ENCODE data around the gene FBF1.

GRCh38 chr17:75885431-75885830 is 55.4 kb downstream of the FBF1 start:
- TF ChIP-seq CSDC2 (CRISPR knock-in tag; IDR thresholded peaks at IDR 0.05) (no peak), OSR1 (CRISPR knock-in tag; IDR thresholded peaks at IDR 0.05) (no peak), RARB (CRISPR knock-in tag; IDR thresholded peaks at IDR 0.05) (no peak), CSRNP3 (CRISPR knock-in tag; IDR thresholded peaks at IDR 0.05) (no peak), PATZ1 (CRISPR knock-in tag; IDR thresholded peaks at IDR 0.05; ENCODE audit: borderline replicate concordance) (no peak), TOX (CRISPR knock-in tag; IDR thresholded peaks at IDR 0.05; ENCODE audit: borderline replicate concordance) (no peak), GLIS3 (CRISPR knock-in tag; IDR thresholded peaks at IDR 0.05) (no peak)
